HG03575 (cell line): Measurements from ENCODE around the gene CLCN7.
"Not testable (repeated sequence)": the region's sequence is repeated elsewhere in the genome, so short reads cannot be mapped to it uniquely, and the experiment has no call there.

Experiments used
- ATAC-seq: cut with Tn5 transposase; IDR thresholded peaks from one replicate; pipeline ENCODE4 v1.9.1; 2021; ENCODE audit not compliant: unreplicated experiment, insufficient number of reproducible peaks, low FRiP score; ENCODE audit errors: extremely low read depth

The CLCN7 gene

DNA sequence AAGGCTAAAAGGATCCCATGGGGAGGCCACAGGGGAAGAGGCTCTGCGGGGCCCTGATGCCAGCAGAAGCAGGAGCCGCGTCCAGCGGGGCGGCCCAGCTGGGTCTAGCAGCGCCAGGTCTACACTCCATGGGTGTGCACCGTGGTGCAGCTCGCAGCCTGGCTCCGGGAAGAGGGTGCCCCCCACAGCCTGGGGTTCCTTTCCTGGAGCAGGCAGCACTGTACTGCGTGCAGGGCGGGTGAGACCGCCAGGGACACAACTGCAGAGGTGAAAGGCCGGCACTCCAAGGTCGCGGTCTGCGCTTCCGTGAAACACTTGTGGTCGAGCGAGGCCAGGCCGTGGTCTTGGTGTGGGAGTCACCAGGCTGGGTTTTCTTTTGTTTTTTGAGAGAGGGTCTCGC lies 24.0 kb downstream of the CLCN7 start:
- no peak for ATAC-seq

DNA sequence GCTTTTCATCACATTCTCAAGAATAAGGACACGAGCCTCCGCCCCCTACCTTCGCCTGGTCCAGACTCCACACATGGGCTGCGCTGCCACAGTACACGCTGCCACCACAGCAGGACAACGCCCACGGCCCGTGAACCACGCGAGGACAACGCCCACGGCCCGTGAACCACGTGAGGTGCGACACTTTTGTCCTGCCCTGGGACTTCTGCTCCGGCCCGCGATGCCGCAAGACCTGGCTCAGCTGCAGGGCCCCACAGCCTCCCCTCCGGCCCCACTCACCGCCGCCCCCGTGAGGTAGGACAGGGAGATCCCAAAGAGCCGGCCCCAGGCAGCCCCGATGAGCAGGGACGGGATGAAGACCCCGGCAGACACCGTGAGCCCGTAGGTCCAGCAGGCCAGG lies 24.6 kb downstream of the CLCN7 start:
- ATAC-seq = no peak

DNA sequence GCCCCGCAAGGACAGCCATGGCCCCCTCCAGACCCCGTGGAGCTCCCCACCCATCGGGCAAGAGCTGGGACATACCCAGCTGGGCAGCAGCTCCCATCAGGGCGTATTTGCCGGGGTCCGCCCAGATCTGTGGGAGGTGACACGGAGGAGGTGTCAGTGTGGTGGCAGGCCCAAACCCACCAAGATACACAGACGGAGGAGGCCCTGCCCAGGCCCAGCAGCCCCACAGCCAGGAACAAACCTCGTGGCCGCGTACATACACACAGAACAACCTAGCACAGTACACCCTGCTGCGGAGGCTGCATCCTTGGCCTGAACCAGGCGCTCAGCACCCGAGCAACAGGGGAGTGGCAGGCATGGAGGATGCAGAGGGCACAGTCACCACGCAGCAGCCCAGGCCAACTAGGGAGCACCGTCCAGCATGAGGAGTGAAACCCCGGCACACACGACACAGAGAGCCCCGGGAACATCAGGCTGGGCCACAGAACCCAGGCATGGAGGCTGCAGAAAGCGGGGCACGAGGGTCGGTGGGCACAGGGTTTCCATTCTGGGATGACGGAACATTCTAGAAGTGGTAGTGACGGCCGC lies 25.5 kb downstream of the CLCN7 start:
- no peak for ATAC-seq

DNA sequence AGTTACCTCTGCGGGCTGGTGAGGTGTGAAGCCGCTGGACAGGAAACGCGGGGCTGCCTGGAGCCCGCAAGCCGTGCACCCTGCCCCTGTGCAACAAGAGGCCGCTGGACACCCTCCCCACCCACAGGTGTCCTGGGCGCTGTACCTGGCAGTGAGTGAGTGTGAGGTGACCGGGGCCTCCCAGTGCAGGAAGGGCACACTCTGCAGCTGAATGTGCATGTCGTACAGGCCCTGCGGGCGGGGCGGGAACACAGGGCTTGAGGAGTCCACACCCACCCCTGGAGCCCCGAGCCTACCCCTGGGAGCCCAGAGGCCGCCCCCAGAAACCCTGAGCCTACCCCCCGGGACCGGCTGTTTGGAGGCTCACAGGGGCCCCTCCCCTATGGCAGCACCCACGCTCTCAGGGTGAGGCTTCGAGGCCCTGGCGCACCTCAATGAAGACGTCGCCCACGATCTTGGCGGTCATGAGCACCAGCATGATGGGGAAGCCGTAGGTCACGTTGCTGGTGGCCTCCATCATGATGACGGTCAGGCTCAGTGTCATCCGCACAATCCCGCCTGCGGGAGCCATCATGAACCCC lies 26.2 kb downstream of the CLCN7 start:
- ATAC-seq = no peak

DNA sequence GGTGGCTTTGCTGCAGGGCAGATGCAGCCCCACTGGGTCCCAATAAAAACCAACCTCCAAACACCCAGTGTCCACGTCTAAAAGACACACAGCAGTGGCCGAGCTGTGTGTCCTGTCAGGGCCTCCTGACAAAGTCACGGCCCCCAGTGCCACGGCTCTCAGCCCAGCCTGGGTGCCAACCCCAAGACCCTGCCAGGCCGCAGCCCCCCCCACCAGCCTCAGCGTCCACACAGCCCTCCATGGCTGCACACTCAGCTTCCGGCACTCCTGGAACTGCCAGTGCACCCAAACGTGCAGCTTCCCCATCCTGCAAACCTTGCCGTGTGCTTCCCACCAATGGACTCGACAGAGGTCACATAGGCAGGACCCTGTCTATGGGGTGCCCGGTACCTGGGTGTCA lies 26.9 kb downstream of the CLCN7 start:
- ATAC-seq = no peak

DNA sequence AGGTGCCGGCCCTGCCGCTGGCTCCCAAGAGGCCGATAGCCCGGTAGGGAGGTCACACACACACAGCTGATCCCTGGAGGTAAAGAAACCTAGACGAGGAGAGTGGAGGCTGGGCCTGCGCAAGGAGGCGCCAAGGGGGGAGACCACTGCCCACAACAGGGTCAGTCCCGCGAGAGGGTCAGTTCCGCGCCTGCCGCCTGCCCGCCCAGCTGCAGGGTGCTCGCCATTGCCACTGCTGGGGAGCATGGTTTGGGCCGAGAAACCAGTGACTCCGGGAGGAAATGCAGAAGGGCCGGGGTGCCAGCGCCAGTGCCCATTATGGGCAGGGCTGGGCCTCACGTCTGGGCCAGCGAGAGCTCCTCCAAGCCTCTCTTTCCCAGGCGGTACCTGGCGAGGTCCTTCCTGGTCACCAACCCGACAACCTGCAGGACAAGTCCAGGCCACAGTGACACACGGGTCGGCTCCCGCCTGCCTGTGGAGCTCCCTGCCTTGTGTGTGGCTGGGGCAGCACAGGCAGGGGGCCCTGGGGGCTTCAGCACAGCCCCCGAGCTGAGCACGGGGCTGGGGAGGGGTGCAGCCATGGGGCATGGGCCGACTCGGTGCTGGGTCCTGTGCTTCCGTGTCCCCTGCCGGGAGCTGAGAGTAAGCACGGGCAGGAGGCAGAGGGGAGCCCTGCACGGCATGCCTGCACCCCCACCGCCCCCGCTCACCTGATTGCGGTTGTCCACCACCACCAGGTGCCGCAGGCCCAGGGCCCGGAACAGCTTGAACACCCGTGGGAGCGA lies 28.3 kb downstream of the CLCN7 start:
- no peak for ATAC-seq

DNA sequence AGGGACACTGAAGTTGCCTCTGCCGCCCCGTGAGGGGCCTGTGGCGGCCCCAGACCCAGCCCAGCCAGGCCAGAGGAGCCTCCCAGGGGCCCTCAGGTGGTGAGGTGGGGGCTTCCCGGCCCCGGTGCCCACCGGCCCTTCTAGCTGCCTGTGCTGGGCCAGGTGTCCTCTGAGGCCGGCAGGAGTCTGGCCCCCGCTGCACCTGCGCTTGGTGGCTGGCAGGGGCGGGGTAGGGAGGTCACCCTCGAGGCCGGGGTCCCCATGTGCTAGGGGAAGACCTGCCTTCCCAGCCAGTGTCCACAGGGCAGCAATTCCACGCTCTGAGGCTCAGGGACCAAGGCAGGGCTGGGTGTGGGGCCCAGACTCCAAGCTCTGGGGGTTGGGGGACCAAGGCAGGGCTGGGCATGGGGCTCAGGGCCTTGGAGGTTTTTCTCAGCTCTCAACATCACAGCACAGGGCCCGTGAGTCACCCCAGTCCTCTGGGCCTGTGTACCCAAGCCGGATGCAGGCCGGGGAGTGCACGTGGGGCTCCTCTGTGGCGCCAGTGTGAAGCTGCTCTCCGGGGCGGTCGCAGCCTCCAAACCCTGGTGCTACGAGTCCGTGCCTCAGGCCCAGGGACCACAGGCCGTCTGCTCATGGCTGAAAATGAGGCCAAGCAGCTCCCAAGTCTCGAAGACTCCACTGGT lies 29.2 kb downstream of the CLCN7 start:
- no peak for ATAC-seq

DNA sequence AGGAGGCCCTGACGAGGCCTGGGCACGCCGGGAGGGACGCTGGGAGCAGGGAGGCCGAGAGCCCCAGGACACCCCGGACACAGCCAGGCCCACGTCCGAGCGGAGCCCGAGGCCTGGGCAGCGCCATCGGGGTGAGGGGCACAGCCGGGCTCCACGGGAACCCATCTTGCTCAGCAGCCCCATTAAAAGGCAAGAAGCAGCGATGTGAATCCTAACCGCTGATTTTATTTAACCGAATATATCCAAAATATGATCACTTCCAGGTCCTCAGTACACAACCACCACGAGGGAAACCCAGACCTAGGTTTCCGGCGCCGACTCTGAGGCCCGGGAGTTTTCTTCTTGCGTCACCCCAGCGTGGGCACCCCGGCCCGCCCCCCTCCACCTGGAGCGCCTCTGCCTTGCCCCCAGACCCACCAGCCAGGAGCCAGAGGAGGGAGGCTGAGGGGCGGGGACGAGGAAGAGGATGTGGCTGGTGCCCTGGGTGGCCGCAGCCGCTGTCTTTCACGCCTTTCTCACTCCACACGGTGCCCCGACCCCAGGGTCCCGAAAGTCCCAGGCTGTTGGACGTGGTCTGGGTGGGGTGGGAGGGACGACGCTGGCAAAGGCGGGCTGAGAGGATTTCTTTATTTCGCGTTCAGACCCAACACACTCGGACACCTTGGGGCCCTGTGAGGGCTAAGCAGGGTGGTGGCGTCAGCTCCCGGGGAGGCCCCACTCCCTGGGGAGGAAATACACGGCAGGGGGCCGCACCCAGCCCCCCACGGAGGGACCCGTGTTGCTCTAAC lies 29.9 kb downstream of the CLCN7 start:
- ATAC-seq = no peak

DNA sequence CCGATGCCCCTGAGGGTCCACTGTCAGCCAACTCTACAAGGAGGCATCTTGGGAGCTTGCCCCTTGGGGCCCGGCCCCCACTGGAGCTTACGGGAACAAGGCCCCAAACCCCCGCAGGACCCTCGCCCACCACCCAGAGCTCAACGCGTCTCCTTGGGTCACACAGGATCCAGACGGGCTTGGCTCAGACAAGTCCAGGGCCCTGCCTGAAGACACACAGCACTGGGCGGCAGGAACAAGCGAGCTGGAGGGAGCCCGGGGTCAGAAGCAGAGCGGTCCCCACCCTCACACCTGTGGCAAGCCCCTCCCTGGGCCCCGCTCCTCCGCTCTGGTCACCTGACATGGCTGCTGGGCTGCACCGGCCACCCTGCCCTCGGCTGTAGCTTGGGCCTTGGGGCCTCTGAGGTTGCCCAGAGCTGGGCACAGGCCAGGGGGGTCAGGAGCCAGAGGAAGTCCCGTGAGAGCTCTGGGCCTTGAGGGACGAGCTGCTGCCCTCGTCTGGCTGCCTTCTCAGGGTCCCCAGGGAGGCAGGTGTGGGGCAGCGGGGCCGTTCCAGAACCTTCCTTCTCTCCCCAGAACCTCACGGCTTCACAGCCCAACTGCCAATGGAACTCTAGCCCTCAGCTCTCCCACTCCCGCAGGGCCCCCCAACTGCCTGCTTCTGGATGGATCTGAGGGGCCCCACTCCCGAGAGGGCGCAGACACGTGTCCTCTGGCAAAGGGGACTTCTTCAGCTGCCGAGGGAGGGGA lies 30.7 kb downstream of the CLCN7 start, which contains the start of gene CCDC154:
CCDC154 (minus strand) TSS at position 577 of the 750 bp plus-strand sequence; CDS start at position 343, 234 bp downstream.
- ATAC-seq = no peak

DNA sequence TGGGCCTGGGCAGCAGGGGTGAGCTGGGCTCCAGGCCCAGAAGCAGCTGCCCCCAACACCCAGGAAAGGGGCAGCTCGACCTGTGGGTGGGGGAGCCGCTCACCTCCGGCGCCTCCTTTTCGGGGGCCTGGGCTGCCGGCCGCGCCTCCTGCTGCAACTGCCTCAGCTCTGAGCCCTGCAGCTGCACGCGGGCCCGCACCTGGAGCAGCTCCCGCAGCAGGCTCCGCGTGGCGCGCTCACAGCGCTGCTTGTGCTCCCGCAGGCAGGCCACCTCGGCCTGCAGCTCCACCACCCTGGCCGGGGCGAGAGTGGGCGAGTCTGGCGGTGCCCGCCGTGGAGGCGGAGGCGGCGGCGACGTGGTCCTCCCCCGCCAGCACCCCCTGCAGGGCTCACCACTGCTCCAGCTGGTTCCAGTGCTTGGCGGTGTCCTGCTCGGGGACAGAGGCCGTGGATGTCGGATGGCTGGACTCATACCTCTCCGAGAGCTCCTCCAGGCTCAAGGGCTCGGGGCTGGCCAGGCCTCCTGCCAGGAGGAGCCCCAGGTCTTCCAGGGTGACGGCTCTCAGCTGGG lies 31.3 kb downstream of the CLCN7 start:
- no peak for ATAC-seq

DNA sequence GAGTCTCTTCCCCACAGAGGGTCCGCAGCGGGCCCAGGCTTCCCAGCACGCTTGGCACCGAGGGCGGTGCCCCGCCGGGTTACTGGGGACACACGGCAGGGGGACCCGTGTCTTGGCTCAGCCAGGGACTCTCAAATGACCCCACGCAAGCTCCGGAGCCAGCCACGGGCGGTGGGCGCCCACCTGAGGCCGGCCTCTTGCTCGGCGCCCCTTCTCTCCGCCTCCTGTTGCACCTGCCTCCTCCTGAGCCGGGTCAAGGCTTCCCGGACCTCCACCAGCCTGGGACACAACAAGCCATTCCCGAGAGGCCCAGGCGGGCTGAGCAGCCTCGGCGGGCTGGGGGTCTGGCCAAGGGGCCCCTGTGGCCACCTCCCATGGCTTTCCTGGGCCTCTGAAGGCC lies 32.1 kb downstream of the CLCN7 start:
- ATAC-seq = no peak

DNA sequence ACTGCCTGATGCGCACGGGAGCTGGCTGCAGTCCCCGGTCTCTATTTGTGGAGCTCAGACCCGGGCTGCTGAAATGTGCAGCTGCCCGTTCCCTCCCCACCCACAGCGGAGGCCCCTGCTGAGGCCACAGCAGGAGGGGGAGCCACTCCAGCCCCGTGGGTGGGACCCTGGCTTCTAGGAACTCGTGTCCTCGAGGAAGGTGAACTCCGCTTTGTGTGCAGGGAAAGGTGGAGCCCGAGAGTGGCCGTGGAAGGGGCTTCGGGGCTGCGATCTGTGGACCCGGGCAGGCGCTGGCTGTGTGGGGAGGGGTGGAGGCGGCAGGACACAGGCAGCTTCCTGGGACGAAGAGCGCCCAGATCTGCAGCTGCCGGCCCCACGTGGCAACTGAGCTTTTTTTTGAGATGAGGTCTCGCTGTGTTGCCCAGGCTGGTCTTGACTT lies 33.4 kb downstream of the CLCN7 start:
- ATAC-seq = no peak

DNA sequence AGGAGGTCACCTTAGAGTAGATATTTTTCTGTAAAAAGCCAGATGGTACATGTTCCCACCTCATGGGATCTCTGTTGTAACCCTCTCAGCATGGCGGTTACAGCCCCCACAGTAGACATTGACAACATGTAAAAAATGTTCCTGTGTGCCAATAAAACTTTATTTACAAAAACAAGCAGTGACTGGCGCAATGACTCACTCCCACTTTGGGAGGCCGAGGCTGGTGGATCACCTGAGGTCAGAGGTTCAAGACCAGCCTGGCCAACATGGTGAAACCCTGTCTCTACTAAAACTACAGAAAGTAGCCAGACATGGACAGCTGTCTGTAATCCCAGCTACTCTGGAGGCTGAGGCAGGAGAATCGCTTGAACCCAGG lies 35.1 kb downstream of the CLCN7 start:
- ATAC-seq = not testable (repeated sequence)

DNA sequence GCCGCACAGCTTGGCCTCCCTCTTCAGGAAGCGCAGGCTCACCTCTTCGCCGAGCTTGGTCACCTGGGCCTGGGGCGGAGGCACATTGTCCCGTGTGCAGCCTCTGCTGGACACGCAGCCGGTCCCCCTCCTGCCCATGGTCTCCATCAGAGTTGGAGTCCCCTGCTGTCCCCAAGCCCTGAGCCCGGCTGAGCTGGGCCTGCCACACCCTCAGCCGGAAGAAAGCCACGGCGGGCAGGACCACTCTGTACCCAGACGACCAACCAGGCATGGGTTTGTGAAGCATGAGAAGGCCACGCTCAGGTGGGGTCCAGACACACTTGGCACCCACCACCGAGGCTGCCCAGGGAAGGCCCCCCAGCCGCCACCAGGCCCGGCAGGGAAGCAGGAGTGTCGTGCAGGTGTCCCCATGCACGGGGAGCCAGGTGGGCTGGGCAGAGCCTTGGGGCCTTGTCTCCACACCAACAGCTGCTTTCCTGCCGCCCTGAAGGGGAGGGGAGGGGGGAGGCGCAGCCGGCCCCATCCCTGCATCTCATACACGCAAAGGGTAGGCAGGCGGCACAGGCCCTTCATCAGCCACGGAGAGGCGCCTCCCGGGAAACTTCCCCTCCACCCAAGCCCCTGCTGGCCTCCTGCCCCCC lies 35.6 kb downstream of the CLCN7 start:
- no peak for ATAC-seq

DNA sequence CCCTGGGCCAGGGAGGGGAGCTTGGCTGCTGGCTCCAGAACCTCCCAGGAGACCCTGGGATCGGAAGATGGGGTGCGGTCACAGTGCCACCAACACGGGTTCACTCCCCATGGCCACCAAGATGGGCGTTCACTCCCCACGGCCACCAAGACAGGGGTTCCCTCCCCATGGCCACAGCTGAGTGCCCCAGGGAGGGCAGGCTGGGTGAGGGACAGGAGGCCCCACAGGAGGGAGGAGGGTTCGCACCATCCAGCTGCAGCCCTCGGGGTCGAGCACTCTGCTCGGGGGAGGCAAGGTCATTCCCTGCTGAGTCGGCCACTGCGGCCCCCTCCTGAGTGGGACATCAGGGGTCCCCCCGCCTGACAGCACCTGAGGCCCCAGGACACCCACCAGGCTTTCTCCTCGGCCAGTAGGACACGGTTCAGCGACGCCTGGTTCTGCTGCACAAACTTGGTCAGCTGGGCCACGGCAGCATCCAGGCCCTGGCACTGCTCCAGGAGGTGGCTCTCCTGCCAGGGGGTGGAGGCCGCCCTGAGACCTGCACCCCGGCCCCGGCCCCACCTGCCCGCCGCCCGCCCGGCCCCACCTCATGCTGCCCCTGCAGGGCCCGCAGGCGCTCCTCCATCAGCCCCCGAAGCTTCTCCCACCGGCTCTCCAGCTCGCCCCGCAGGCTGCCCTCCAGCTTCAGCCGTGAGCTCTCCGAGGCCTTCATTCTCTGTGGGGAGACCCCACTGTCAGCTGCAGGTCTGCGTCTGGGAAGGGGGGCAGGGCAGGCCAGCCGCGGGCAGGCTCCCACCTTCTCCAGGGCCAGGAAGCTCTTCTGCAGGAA lies 36.4 kb downstream of the CLCN7 start:
- ATAC-seq = no peak

DNA sequence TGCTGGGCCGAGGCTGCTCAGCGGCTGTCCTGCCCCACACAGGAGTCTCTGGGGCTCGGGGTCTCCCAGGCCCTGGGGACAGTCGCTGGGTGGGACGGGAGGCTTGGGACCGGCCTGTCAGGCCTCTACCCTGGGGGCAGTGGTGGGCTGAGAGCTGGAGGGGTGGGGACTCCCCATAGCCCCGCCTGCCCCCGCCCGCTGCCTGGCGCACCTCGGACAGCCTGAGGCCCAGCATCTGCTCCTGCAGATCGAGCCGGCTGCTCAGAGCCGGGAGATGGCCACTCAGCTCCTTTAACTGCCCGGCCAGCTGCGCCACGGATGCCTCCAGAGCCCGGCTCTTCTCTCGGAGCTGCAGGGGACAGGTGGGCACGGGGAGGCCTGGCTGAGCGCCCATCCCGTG lies 37.2 kb downstream of the CLCN7 start:
- no peak for ATAC-seq
